NCI-H2171 treated with DMSO at 0.1 percent for 48 hours (cell line): ENCODE data around the gene CD300E.
"Not testable (repeated sequence)": the region's sequence is repeated elsewhere in the genome, so short reads cannot be mapped to it uniquely, and the experiment has no call there.

Experiments used
- DNase-seq: peaks from one replicate; lab custom pipeline; 2025; lab: John Stamatoyannopoulos, UW

Gene CD300E, protein sequence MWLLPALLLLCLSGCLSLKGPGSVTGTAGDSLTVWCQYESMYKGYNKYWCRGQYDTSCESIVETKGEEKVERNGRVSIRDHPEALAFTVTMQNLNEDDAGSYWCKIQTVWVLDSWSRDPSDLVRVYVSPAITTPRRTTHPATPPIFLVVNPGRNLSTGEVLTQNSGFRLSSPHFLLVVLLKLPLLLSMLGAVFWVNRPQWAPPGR

DNA sequence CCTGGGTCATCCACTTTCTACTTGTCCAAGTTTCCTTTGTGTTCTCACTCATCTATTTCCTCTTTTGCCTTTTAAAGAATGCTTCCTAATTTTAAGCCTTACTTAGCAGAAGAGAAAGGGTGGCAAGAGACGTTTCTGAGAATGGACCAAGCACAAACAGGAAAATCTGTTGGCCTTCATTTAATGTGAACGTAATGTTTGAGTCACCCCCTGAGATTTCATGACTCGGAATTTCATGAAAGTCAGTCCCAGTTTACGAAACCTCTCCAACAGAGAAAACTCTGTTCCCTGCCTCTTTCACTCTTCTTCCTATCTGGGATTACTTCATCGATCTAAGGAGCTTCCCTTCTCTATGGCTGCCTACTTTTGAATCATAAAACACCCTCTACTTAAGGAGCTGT lies at the start of gene CD300E:
TSS of gene CD300E (minus strand) at position 46 of the 401 bp plus-strand sequence. CDS start 117 bp downstream, outside the sequence.
- DNase-seq = no peak

DNA sequence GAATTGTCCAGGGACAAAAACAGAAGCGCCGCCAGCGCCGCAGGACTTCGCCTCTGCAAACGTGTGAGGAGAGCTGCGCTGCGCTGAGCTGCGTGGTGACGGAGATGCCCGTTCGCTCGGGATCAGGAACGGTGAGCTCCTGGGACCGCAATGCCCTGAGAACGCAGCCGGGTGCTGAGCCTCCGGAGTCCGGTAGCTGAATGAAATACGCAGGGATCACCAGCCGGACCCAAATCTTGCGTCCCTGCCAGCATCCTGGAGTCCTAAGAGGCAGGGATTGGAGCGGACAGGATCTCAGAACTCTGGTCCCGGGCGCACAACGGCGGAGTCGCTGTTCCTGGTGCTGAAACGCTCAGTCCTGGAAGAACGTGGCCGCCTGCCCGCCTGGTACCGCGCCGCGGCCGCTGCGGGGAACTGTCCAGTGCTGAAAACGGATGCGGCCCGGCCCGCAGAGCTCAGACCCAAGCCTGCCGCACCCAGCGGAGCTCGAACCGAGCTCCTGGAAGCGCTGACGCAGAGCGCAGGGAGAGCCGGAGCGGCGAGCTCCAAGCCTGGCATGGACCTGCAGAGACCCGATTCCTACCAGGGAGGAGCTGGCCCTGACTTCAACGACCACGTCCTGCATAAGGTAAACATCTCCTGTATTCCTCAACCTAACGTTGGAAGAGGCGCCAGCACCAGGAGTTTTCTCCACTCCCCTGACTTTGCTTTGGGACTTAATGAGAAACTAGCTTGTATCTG lies 47.7 kb upstream of the CD300E start:
- DNase-seq = no peak

DNA sequence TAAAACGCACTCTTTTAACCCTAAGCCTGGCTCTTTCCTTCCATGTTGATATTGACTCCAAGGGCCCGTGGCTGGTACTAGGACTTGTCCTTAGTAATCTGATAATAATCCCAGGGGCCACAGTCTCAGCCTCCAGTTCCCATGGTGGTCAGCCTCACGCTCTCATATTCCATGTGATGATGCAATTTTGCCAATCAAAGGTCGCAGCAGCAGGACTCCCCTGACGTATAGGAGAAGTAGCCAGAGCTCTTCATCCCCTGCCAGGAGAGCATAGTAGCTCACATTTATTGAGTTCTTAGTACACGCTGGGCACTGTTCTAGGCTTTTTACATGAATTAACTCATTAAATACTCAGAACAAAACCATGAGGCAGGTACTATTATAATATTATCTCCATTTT lies 46.8 kb upstream of the CD300E start:
- no peak for DNase-seq

DNA sequence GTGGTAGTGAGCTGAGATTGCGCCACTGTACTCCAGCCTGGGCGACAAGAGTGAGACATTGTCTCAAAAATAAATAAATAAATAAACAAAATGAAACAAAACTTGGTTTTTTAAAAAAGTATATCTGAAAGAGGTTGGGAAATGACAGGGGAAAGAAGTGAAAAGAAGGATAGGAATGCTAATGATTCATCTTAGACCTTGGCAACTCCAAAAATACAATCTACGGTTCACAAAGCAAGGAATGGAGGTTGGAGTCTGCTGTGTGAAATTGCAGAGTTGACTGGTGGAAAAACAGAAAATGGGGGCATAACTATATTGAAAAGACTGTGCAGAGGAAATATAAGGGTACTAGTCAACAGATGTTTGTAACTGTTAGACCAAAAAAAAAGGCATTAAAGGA lies 40.0 kb upstream of the CD300E start:
- DNase-seq = no peak

DNA sequence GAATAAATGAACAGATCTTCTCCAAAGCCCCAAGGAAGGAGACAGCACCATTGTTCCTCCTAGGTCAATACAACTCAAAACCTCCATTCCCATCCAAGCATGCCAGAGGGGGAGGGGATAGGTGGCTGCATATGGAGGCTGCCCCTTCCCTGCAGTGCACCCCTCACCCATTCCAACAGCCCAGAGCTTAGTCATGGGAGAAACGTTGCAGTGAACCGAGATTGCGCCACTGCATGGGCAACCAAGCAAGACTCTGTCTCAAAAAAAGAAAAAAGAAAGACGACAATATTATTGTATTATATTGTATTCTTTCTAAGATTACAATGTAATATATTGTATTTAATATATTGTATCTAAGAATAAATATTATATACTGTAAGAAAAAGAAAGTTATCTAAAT lies 36.4 kb upstream of the CD300E start:
- no peak for DNase-seq

DNA sequence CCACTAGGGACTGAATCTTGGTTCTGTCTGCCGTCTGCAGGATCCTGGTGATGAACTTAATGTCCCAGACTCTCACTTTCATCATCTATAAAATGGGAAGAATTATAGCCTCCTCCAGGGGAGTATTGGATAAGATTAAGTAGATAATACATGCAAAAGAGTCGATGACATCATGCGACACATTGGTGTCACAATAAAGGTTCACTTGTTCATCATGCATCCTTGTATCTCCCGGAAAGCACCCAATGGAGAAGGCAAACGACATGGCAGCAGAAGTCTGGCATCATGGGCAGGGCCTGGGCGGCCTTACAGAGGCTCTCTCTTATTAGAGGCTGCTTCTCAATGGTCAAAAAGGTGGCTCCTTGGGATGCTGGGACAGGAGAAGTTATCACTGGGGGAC lies 35.1 kb upstream of the CD300E start:
- no peak for DNase-seq

DNA sequence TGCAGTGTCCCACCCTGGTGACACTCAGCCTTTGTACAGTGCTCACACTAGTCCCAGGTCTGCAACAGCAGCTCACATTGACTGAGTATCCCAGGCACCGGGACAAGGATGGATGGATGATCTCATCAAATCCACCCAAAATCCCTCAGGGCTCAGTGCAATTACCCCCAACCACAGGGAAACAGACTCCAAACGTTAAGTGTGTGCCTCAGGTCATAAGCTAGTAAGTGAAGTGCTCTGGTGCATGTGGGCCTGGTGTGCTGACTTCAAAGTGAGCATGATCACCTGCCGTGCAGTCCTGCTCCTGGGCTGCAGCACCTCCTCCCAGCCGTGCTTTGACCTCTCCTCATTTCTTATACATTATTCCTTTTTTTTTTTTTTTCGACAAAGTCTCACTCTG lies 31.2 kb upstream of the CD300E start:
- DNase-seq = no peak

DNA sequence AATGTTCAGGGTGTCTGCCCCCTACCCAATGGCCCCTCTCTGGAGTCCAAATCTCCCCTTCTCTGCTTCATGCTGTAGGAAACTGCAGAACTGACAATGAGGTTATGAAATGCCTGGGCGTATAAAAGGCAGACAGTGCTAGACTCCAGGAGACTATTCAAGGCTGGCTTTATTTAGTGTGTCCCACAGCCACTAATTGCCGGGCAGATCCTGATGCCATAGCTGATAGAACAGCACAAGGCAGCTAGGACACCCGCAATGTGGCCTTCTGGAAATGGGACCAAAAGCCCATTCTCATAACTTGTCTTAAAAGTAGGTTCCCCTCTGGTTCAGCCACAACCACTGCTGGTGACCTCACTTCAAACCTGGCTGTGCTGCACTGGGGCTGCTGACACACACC lies 28.5 kb upstream of the CD300E start:
- no peak for DNase-seq

DNA sequence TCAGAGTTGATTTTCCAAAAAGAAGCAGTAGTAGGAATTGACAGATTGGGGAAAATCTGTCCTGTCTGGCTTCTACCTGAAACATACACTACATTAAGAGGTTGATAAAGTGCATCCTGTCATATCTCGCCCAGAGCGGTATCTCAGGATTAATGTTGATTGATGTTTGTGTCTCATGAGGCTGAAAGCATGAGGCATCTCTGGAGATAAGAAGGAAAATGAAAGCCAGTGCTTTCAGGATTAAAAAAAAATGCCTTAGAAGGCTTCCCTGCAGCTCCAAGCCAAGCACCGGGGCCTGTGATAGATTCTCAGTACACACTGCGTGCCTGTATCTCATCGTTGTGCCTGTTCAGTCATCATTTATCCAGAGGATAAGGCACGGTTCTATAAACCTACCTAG lies 26.4 kb upstream of the CD300E start:
- DNase-seq = no peak

DNA sequence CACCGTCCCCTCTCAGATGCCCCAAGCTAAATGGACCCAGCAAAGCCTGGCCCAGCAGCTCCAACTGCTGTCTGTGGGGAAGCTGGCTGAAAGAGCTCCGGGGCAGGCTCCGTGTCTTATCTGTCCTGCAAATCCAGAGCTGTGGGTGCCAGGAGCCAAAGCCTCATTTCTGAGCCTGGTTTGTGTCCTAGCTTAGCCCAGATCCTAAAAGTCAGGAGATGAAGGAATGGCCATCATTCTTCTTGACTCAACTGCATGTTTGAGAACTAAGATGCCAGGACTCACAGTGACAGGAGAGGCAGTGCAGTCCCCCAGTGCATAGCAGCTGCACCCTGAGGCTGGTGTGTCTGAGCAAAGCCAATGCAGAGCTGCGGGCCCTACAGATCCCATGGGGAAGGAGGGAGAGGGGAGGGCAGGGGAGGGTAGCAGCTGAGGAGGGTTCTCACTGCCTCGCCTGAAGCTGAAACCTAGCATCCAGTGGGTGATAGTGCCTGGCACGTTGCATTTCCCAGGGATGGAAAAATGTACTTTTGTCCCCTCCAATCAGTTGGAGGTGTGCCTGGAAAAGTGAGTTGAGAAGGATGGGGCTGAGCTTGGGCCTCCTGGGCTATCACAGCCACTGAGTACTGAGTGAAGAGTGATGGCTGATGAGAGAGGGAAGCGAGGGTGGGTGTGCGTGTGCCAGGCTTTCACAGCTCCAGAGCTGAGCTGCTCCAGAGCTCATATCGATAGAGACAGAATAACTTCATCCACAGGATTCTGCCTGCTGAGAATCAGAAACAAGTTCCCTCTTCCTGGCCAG lies 24.5 kb upstream of the CD300E start:
- no peak for DNase-seq

DNA sequence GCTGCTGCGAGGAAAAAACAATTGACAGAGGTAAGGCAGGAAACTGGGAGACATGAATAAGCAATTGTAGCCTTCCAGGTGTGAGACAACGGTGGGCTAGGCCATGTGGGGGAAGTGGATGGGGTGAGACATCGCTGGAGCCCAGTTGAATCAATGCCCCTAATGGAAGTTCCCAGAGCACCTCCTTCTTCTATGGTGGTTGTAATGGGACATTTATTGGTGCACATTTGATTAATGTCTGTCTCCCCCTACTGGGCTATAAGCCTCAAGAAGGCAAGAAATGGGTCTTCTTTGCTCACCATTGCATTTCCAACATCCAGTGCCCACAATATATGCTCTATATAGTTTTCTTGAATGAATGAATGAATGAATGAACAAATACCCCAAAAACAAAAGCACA lies 22.7 kb upstream of the CD300E start:
- DNase-seq = peak; percentile 6

DNA sequence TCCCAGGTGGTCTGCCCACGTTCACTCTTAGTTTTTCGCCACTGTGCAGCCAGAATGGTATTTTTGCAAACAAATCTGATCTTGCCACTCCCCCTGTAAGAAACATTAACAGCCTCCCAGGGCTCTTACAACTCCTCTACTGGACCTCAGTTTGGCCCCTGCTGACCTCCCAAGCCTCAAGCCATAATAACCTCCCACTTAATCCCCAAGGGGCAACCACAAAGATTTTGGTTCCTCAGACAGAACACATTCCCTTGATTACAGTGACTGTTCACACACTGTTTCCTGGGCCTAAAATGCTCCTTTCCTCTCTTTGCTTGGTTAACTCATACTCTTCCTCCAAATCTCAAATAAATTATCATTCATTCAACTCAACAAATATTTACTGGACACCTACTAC lies 21.5 kb upstream of the CD300E start:
- DNase-seq = no peak

DNA sequence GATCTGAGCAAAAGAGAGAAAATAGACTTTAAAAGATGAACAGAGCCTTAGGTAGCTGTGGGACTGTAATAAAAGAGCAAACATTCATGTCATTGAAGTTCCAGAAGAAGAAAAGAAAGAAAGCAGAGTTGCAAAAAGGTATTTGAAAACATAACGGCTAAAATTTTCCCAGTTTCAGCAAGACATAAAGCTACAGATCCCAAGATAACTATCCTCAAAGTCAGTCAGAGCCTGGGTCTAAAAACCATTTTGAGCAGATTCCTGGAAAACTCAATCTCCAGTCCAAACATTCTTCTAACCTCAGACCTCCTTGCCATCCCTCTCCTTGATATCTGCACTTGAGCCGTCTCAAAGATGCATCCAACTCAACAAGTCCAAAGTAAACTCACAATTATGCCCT lies 20.9 kb upstream of the CD300E start:
- DNase-seq = no peak

DNA sequence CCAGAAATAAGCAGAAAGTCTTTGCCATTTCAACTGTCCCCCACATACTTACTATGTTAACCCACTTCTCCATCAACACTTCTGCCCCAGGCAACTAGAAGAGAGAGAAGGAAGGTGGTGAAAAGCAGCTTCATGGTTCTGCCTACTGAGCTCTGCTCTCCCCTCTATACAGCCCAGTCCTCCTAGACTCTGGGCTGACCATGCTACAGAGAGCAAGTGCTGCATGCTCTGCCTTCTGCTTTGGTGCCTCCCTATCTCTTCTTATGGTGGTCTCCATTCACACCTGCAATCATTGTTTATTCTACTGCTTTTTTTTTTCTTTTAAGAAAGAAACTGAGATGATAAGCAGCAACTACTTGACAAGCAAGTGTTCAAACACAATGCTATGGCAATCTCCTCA lies 20.3 kb upstream of the CD300E start:
- no peak for DNase-seq

DNA sequence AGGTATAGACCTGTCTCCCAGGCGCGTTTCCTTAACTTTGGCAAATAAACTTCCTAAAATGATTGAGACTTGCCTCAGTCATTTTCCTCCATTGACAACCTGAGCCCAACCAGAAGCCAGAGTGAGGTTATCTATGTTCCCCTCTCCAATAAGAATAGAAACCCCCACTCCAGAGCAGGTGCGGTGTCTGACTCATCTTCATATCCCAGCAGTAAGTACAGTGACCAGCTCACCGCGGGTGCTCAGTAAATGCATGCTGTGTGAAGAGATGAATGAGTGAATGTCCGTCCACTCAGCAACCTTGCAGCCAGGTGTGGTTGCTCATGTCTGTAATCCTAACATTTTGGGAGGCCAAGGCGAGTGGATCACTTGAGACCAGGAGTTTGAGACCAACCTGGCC lies 19.5 kb upstream of the CD300E start:
- no peak for DNase-seq

DNA sequence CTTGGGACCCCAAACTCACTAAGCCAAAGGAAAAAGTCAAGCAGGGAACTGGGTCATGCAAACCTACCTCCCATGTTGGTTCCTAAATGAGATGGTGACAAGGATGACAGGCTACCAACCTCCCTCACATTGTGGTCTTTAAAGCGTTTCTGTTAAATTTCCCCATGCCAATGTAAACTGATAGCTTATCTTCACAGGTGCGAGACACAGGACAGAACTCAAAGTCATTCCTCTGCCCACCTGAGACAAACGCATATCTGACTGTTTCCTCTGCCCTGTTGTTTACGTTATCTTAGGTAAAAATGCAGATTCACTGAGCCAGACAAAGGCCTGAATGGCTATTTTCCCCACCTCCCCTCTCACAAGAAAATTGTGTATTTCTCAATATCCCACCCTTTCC lies 19.0 kb upstream of the CD300E start:
- no peak for DNase-seq

DNA sequence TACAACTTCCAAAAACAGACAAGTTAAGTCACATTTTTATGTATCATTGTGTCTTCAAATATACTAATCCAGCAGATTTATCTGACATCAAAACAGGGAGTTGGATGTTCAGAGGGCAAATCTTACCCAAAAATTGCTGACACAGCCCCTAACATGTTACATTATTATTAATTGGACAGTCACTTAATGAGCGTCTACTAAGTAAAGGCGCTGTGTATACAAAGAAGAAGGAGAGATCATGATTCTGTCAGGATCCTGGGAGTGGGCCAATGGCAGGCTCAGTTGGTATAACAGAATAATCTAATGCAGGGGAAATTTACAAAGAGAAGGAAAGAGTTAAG lies 18.4 kb upstream of the CD300E start:
- no peak for DNase-seq

DNA sequence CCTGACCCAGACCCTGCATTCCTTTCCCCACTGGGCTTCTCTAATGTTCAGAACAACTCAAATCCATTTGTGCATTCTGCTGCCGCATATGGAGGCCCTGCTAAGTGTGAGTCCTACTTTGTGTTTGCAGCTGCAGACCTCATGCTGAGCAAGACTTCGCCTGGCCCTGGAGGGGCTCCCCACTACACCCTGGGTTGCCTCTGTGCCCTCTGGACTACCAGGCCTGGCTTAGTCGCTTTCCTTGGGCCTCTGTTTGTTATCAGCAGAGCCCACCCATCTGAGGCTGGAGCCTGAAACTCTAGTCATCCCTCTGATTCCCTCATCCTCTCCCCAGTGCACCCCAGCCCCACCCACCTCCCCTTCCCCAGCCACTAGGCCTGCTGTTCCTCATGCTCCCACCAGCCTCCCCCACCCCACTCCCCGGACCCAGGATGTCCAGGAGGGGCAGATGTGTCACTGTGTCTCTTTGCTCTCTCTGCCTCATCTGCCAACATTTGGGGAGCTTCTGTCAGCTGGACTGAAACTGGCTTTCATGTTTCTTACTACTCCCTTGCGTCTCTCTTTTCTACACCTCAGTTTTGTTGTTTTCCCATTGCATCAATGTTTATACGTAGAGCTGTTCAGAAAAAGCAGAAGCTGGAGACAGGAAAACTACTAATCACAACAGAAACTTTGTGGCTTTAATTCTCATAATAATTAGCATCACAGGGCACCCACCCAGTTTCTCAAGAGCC lies 17.9 kb upstream of the CD300E start:
- no peak for DNase-seq

DNA sequence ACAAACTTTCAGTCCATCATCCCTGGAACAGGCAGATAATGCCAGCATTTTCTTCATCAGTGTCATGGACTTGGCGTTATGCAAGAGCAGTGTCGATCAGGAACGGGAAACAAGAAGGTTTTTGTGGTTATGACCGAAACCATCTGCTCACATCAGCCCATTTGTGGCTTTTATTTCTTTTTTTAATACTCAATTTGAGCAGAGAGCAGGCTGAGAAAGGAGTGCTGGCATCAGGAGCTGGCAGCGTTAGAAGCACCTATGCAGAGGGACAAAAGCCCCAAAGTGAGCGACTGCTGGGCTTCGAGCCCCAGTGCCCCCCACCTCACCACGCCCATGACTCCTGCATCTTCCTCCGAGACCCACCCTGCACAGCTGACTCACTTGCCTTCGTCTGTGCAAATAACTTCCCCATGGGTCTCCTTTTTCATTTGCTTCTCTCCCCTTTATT lies 16.2 kb upstream of the CD300E start:
- no peak for DNase-seq

DNA sequence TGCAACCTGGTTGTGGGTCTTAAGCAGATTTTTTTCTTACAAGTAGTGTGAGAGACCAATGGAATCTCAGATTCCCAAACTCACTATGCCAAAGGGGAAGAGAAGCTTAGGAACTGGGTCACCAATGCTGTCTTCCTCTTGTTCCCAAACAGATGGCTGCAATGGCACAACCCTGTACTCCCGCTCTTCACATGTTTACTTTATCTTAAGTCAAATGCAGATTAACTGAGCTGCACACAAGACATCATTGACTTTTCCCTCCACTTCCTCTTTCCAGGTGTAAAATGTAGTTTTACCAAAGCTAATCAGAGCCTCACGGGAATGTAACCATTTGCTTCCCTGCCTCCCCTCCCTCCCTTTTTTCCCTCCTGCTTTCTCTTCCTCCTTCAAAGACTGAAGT lies 14.4 kb upstream of the CD300E start:
- DNase-seq = no peak

DNA sequence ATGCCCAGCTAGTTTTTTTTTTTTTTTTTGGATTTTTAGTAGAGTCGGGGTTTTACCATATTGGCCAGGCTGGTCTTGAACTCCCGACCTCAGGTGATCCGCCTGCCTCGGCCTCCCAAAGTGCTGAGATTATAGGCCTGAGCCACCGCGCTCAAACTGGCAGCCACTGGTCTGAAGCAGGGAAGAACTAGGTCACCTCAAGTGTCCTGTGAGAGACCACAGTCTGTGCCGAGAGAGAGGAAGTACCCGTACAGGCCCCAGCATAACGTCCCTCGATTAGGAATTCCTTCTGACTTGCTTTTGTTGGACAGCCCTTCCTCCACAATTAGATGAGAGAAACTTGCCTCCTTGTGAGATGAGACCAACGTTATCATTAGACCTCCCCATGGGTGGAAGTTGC lies 13.7 kb upstream of the CD300E start:
- DNase-seq = no peak

DNA sequence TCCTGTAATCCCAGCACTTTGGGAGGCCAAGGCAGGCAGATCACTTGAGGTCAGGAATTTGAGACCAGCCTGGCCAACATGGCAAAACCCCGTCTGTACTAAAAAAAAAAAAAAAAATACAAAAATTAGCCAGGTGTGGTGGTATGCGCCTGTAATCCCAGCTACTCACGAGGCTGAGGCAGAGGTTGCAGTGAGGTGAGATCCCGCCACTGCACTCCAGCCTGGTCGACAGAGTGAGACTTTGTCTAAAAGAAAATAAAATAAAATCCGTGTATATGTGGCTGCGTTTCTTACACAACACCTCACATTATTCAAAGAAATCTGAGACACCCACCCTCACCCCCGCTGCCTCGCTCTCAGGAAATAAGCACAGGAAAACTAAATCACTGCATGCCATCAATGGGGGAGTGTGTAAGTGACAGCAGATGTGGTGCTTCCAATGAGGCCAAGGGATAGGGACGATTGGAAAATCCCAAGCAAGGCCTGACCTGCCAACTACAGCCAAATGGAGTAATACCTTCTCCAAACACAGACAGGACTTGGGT lies 13.1 kb upstream of the CD300E start:
- not testable (repeated sequence) for DNase-seq
